Measurements from ENCODE around the gene RNF115. TPM values are rescaled to one million over a fixed set of nuclear protein-coding genes. Genes with fewer than 3 reads are reported as not detected.

The RNF115 gene
- total RNA-seq, 4 donors from 2014 or later = 7.0 to 12.8 (median 9.3) TPM

DNA sequence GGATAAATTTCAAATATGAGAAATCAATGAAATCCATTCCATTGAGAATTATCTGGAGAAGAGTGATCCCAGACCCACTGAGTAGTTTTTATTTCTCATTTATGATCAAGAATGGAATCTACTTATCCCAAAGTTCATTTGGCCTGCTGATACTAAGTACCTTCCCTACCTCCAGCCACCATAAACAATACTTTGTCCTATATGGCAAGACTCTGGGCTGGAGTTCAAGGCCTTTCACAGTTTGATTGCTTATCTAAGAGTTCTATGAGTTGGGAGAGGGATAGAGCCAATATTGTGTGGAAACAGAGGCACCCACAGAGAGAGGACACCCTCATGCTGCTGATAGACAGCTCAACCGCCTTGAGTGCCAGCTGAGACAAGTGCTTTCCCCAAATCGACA, 121.8 kb downstream of the RNF115 start:
- TF ChIP-seq, protein P1, sequence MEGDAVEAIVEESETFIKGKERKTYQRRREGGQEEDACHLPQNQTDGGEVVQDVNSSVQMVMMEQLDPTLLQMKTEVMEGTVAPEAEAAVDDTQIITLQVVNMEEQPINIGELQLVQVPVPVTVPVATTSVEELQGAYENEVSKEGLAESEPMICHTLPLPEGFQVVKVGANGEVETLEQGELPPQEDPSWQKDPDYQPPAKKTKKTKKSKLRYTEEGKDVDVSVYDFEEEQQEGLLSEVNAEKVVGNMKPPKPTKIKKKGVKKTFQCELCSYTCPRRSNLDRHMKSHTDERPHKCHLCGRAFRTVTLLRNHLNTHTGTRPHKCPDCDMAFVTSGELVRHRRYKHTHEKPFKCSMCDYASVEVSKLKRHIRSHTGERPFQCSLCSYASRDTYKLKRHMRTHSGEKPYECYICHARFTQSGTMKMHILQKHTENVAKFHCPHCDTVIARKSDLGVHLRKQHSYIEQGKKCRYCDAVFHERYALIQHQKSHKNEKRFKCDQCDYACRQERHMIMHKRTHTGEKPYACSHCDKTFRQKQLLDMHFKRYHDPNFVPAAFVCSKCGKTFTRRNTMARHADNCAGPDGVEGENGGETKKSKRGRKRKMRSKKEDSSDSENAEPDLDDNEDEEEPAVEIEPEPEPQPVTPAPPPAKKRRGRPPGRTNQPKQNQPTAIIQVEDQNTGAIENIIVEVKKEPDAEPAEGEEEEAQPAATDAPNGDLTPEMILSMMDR (IDR thresholded peaks at IDR 0.05) = no peak
- no peak for TF ChIP-seq POLR2A (IDR thresholded peaks at IDR 0.05)
- peak in 1 of 2 donors; percentile 18 for DNase-seq (ENCODE audit: low spot score in 2 of 2)
- H3K4me3 ChIP-seq (ENCODE audit: low read depth, poor library complexity, severe bottlenecking) = no peak overlapping the region
- WGBS, 2 donors = 84 to 86% methylated on average over 2 of the region's 2 CpGs
- intact Hi-C loops (cut with DNase I; ENCODE audit: low total_unique reads) = no loop called here

DNA sequence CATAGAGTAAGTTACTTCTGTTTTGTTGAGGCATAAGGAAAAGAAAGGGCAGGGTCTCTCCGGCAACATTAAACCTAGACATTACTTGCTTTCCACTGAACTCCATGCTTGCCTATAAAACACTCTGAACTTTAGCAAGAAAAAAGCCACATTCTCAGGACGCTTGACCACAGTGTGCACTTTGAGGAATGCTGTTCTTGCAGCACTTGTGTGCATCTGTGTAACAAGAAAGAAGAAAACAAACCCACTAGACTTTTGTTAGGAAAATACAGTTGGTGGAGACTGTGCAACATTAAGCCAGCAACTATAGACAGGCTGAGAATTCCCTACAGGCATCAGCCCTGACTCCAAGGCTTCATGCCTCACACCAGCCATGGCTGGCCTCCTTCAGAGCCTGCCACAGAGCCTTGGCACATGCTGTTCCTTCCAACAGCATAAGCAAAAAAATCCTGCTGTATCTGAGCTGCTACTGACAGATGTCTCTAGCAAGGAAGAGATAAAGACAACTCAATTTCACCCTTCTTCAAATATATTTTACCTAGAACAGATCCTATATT, 122.5 kb downstream of the RNF115 start:
- no peak overlapping the region for H3K4me3 ChIP-seq (ENCODE audit: low read depth, poor library complexity, severe bottlenecking)
- WGBS, 2 donors = 81 to 88% methylated on average over 2 of the region's 2 CpGs
- TF ChIP-seq, protein P1 (IDR thresholded peaks at IDR 0.05) = no peak
- no peak for TF ChIP-seq POLR2A (IDR thresholded peaks at IDR 0.05)
- intact Hi-C loops (cut with DNase I; ENCODE audit: low total_unique reads) = no loop called here
- peak in 1 of 2 donors; percentile 3 for DNase-seq (ENCODE audit: low spot score in 2 of 2)

DNA sequence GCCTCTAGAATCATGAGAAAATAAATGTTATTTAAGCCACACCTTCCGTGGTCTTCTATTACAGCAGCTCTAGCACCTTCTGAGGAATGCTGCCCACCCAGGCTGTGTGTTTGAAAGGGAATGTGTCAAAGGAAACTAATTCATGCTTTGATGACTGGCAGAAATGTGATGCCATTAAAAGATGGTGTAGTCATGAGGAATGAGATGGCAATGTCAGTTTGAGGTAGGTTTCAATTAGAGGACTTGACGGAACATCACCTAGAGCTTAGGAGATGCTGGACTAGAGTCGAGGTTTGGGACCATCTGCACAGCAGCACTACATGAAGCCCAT, 127.3 kb downstream of the RNF115 start:
- TF ChIP-seq, protein P1 (IDR thresholded peaks at IDR 0.05) = no peak
- no peak for TF ChIP-seq POLR2A (IDR thresholded peaks at IDR 0.05)
- intact Hi-C loops (cut with DNase I; ENCODE audit: low total_unique reads) = no loop called here
- H3K4me3 ChIP-seq (ENCODE audit: low read depth, poor library complexity, severe bottlenecking) = no peak overlapping the region
- WGBS, 2 donors = 87 to 88% methylated on average over 3 of the region's 3 CpGs
- DNase-seq (ENCODE audit: low spot score in 2 of 2) = peak in 1 of 2 donors; percentile 13

DNA sequence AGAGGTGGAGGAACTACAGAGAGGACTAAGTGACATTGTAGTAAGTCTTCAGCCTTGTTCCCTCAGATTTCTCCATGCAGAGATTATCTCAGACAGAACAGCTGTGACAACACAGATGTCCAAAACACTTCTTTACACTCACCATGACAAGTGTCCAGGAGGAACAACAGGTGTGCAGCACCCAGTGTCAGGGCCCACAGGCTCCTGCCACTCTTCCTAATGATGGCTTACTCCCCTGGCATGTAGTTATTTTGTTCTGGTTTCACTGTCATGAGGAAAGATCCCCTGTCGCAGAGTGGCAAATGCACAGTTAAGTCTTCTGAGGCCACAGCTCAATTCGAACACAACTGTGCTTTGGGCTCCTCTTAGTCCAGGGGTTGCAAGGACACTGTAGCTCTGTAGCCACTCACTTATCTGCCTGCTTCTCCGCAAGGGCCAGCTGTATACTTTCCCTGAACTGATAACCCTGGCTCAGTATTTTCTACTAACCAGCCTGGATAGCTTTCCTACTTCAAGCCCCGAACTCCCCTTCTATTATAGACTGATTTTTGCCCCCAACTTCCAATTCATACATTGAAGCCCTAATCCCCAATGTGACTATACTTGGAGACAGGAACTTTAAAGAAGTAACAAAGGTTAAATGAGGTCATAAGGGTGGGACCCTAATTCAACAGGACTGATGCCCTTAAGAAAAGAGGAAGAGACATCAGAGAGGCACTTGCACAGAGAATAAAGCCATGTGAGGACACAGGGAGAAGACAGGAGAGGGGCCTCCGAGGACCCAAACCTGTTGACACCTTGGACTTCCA, 127.9 kb downstream of the RNF115 start:
- peak in 1 of 2 donors; percentile 50 for DNase-seq (ENCODE audit: low spot score in 2 of 2)
- 83 to 84% methylated on average over 5 of the region's 5 CpGs for WGBS, 2 donors
- intact Hi-C loops (cut with DNase I; ENCODE audit: low total_unique reads) = no loop called here
- H3K4me3 ChIP-seq (ENCODE audit: low read depth, poor library complexity, severe bottlenecking) = no peak overlapping the region
- TF ChIP-seq, protein P1 (IDR thresholded peaks at IDR 0.05) = no peak
- no peak for TF ChIP-seq POLR2A (IDR thresholded peaks at IDR 0.05)

DNA sequence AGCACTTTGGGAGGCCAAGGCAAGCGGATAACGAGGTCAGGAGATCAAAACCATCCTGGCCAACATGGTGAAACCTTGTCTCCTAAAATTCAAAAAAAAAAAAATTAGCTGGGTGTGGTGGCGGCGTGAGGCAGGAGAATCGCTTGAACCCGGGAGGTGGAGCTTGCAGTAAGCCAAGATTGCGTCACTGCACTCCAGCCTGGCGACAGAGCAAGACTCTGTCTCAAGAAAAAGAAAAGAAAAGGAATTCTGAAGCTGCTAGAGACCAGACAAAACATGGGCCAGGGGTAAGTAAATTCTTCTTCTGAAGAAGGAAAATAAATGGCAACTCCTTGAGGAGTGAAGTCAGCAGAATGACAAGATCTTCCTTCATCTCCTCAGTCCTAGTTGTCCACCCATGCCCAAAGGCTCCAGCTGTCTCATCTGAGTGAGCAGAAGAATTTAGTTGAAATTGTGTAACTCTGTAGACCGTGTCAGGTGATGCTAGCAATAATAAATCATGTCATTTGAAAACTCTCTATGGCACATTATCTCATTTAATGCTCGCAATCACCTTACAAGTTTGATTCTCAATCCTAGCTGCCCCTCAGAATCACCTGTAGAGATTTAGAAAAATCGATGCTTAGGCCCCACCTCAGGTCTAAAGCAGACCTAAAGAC, 131.0 kb downstream of the RNF115 start:
- DNase-seq (ENCODE audit: low spot score in 2 of 2) = peak in 1 of 2 donors; percentile 37
- H3K4me3 ChIP-seq (ENCODE audit: low read depth, poor library complexity, severe bottlenecking) = no peak overlapping the region
- intact Hi-C loops (cut with DNase I; ENCODE audit: low total_unique reads) = no loop called here
- 80 to 86% methylated on average over 11 of the region's 11 CpGs for WGBS, 2 donors
- TF ChIP-seq, protein P1 (IDR thresholded peaks at IDR 0.05) = no peak
- TF ChIP-seq POLR2A (IDR thresholded peaks at IDR 0.05) = no peak

Data from lower leg skin (tissue), 4 donors.